ENCODE results near the gene DNAJC5G.
"Not testable (repeated sequence)": the region's sequence is repeated elsewhere in the genome, so short reads cannot be mapped to it uniquely, and the experiment has no call there.

Gene DNAJC5G

GRCh38 chr2:27265536-27265870, 9.7 kb upstream of the DNAJC5G start:
- no peaks in the 10 kb centered on the region for H3K79me2 ChIP-seq (ENCODE audit: low read length)
- H3K4me3 ChIP-seq (ENCODE audit: low read length), result no peak overlapping the region
- H3K27ac ChIP-seq (ENCODE audit: low read length), result no peak overlapping the region
- no peak overlapping the region for H3K9ac ChIP-seq (ENCODE audit: low read length)
- no peaks in the 10 kb centered on the region for H3K36me3 ChIP-seq (replicated peaks; ENCODE audit: insufficient read depth, low read length)
- TF ChIP-seq EZH2phosphoT487 (IDR thresholded peaks at IDR 0.05; ENCODE audit: low read length) (no peak), EZH2 (optimal IDR thresholded peaks at IDR 0.05; ENCODE audit: low read depth, low read length) (no peak), CTCF (IDR thresholded peaks at IDR 0.05; ENCODE audit: low read length) (no peak)
- H3K27me3 ChIP-seq (replicated peaks; ENCODE audit: insufficient read depth, low read length), result peaks cover 49% of the 10 kb centered on the region
- H2AFZ ChIP-seq (ENCODE audit: low read length), result no peak overlapping the region
- peaks cover 5% of the 10 kb centered on the region; the same call in 1 of the 2 replicates for H3K4me1 ChIP-seq (ENCODE audit: low read length)
- DNase-seq, result no peak
- H4K20me1 ChIP-seq (ENCODE audit: insufficient read depth, low read length), result no peaks in the 10 kb centered on the region
- no peaks in the 10 kb centered on the region for H3F3A ChIP-seq (ENCODE audit: insufficient read depth, low read length)
- no peaks in the 10 kb centered on the region for H3K9me2 ChIP-seq (replicated peaks; ENCODE audit: insufficient read depth, low read length)
- H3K9me3 ChIP-seq (replicated peaks; ENCODE audit: insufficient read depth, low read length), result no peaks in the 10 kb centered on the region
- peak overlapping the region; percentile 81; the same call in 1 of the 2 replicates for H3K4me2 ChIP-seq (ENCODE audit: low read depth, low read length)

GRCh38 chr2:27268296-27268695, 6.9 kb upstream of the DNAJC5G start:
- not testable (repeated sequence) for H3K4me3 ChIP-seq (ENCODE audit: low read length); H2AFZ ChIP-seq (ENCODE audit: low read length); H3K79me2 ChIP-seq (ENCODE audit: low read length); H3K4me1 ChIP-seq (ENCODE audit: low read length); DNase-seq; H3K9me3 ChIP-seq (replicated peaks; ENCODE audit: insufficient read depth, low read length); H3K27ac ChIP-seq (ENCODE audit: low read length); H3K4me2 ChIP-seq (ENCODE audit: low read depth, low read length); H3F3A ChIP-seq (ENCODE audit: insufficient read depth, low read length); H4K20me1 ChIP-seq (ENCODE audit: insufficient read depth, low read length); H3K9me2 ChIP-seq (replicated peaks; ENCODE audit: insufficient read depth, low read length); H3K9ac ChIP-seq (ENCODE audit: low read length); H3K36me3 ChIP-seq (replicated peaks; ENCODE audit: insufficient read depth, low read length)
- peaks cover 25% of the 10 kb centered on the region for H3K27me3 ChIP-seq (replicated peaks; ENCODE audit: insufficient read depth, low read length)

- Histone ChIP-seq H3K9me3 (replicated peaks; ENCODE audit: insufficient read depth, low read length) (no peaks in the 10 kb centered on the region), H3K27me3 (replicated peaks; ENCODE audit: insufficient read depth, low read length) (peaks cover 6% of the 10 kb centered on the region), H3K79me2 (ENCODE audit: low read length) (no peaks in the 10 kb centered on the region), H3K4me2 (ENCODE audit: low read depth, low read length) (no peak overlapping the region), H3K9me2 (replicated peaks; ENCODE audit: insufficient read depth, low read length) (no peaks in the 10 kb centered on the region), H3K27ac (ENCODE audit: low read length) (no peak overlapping the region), H3F3A (ENCODE audit: insufficient read depth, low read length) (no peaks in the 10 kb centered on the region), H4K20me1 (ENCODE audit: insufficient read depth, low read length) (no peaks in the 10 kb centered on the region), H3K36me3 (replicated peaks; ENCODE audit: insufficient read depth, low read length) (no peaks in the 10 kb centered on the region), H3K4me3 (ENCODE audit: low read length) (no peak overlapping the region), H3K4me1 (ENCODE audit: low read length) (no peaks in the 10 kb centered on the region), H3K9ac (ENCODE audit: low read length) (no peak overlapping the region), H2AFZ (ENCODE audit: low read length) (no peak overlapping the region)
- no peak for DNase-seq
- TF ChIP-seq EZH2phosphoT487 (IDR thresholded peaks at IDR 0.05; ENCODE audit: low read length), result no peak
- TF ChIP-seq CTCF (IDR thresholded peaks at IDR 0.05; ENCODE audit: low read length), result no peak
- no peak for TF ChIP-seq EZH2 (optimal IDR thresholded peaks at IDR 0.05; ENCODE audit: low read depth, low read length)
Measured at GRCh38 chr2:27270131-27270530, 5.1 kb upstream of the DNAJC5G start.

- H3F3A ChIP-seq (ENCODE audit: insufficient read depth, low read length), result no peaks in the 10 kb centered on the region
- no peak overlapping the region for H3K9ac ChIP-seq (ENCODE audit: low read length)
- H3K27me3 ChIP-seq (replicated peaks; ENCODE audit: insufficient read depth, low read length), result peaks cover 1% of the 10 kb centered on the region; the same call in 1 of the 2 replicates
- H4K20me1 ChIP-seq (ENCODE audit: insufficient read depth, low read length), result no peaks in the 10 kb centered on the region
- H3K36me3 ChIP-seq (replicated peaks; ENCODE audit: insufficient read depth, low read length), result no peaks in the 10 kb centered on the region
- H3K4me2 ChIP-seq (ENCODE audit: low read depth, low read length), result no peak overlapping the region
- no peaks in the 10 kb centered on the region for H3K79me2 ChIP-seq (ENCODE audit: low read length)
- no peak overlapping the region for H3K27ac ChIP-seq (ENCODE audit: low read length)
- no peak overlapping the region for H3K4me3 ChIP-seq (ENCODE audit: low read length)
- H3K4me1 ChIP-seq (ENCODE audit: low read length), result no peaks in the 10 kb centered on the region
- TF ChIP-seq CTCF (IDR thresholded peaks at IDR 0.05; ENCODE audit: low read length) (no peak), EZH2 (optimal IDR thresholded peaks at IDR 0.05; ENCODE audit: low read depth, low read length) (no peak), EZH2phosphoT487 (IDR thresholded peaks at IDR 0.05; ENCODE audit: low read length) (no peak)
- no peak overlapping the region for H2AFZ ChIP-seq (ENCODE audit: low read length)
- DNase-seq, result no peak
- H3K9me3 ChIP-seq (replicated peaks; ENCODE audit: insufficient read depth, low read length), result no peaks in the 10 kb centered on the region
- no peaks in the 10 kb centered on the region for H3K9me2 ChIP-seq (replicated peaks; ENCODE audit: insufficient read depth, low read length)
Measured at GRCh38 chr2:27270670-27271069, 4.6 kb upstream of the DNAJC5G start.
